Measurements from ENCODE around the gene LAMA1.
"Not testable (repeated sequence)": the region's sequence is repeated elsewhere in the genome, so short reads cannot be mapped to it uniquely, and the experiment has no call there.

Gene LAMA1, protein sequence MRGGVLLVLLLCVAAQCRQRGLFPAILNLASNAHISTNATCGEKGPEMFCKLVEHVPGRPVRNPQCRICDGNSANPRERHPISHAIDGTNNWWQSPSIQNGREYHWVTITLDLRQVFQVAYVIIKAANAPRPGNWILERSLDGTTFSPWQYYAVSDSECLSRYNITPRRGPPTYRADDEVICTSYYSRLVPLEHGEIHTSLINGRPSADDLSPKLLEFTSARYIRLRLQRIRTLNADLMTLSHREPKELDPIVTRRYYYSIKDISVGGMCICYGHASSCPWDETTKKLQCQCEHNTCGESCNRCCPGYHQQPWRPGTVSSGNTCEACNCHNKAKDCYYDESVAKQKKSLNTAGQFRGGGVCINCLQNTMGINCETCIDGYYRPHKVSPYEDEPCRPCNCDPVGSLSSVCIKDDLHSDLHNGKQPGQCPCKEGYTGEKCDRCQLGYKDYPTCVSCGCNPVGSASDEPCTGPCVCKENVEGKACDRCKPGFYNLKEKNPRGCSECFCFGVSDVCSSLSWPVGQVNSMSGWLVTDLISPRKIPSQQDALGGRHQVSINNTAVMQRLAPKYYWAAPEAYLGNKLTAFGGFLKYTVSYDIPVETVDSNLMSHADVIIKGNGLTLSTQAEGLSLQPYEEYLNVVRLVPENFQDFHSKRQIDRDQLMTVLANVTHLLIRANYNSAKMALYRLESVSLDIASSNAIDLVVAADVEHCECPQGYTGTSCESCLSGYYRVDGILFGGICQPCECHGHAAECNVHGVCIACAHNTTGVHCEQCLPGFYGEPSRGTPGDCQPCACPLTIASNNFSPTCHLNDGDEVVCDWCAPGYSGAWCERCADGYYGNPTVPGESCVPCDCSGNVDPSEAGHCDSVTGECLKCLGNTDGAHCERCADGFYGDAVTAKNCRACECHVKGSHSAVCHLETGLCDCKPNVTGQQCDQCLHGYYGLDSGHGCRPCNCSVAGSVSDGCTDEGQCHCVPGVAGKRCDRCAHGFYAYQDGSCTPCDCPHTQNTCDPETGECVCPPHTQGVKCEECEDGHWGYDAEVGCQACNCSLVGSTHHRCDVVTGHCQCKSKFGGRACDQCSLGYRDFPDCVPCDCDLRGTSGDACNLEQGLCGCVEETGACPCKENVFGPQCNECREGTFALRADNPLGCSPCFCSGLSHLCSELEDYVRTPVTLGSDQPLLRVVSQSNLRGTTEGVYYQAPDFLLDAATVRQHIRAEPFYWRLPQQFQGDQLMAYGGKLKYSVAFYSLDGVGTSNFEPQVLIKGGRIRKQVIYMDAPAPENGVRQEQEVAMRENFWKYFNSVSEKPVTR (N-terminal part only)

DNA sequence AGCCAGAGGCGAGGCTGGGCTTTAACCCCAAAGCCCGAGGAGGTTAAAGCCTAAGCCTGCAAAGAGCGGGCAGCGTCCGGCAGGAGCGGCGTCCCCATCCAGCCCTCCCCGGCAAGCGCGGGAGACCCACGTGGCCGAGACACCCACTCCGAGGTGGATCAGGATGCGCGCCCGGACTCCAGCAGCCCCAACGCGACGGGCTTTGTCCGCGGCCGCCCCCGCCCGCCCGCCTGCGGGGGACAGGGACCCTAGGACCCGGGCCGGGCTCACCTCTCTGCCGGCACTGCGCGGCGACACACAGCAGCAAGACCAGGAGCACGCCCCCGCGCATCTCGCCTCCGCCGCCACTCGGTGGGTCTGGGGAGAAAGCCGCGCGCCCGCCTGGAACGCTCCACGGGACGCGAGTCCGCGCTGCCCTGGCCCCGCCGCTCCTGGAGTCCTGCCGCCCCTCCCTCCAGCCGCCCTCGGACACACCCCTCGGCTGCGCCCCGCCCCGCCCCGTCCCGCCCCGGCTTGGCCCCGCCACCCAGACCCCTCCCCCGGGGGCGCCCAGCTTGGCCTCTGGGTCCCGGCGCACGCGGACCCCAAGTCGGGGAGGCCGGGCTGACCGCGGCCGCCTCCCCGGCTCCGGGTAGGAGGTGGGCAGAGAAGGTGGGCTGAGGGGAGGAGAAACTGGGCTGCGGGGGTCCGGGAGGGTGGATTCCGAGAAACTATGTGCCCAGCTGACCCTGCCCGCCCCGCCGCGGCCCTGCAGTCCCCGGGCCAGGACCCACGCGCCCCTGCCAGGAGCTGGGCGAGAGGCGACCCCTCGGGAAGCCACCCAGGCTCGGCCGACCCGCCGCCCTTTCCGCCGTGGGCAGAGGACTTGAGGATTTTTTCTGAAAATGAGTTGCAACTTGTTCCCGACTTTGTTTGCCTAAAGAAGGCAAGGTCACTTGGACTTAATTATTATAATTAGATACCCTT, at the start of gene LAMA1:
LAMA1 (minus strand) TSS at position 408 of the 966 bp plus-strand sequence; CDS start at position 331, 77 bp downstream.
- no peak for DNase-seq (ENCODE audit: low read depth in 2 of 2)

DNA sequence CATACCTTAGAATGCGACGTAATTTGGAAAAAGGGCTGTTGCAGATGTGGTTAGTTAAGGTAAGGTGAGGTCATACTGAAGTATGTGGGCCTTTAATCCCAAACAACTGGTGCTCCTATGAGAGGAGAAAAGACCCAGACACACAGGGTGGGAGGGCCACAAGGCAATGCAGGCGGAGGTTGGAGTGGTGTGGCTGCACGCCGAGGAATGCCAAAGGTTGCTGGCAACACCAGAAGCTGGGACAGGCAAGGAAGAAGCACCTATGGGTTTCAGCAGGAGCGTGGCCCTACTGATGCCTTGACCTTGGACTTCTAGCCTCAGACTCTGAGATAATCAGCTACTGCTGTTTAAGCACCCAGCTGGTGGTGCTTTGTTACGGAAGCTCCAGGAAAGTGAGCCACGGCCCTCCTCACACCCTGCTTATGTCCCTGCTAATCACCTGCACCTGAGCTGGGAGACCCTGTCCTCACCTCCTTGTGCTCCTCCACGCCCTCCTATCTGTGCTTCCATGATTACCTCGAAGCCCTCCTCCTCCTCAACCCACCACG, 48.3 kb upstream of the LAMA1 start:
- DNase-seq (ENCODE audit: low read depth in 2 of 2), result no peak

DNA sequence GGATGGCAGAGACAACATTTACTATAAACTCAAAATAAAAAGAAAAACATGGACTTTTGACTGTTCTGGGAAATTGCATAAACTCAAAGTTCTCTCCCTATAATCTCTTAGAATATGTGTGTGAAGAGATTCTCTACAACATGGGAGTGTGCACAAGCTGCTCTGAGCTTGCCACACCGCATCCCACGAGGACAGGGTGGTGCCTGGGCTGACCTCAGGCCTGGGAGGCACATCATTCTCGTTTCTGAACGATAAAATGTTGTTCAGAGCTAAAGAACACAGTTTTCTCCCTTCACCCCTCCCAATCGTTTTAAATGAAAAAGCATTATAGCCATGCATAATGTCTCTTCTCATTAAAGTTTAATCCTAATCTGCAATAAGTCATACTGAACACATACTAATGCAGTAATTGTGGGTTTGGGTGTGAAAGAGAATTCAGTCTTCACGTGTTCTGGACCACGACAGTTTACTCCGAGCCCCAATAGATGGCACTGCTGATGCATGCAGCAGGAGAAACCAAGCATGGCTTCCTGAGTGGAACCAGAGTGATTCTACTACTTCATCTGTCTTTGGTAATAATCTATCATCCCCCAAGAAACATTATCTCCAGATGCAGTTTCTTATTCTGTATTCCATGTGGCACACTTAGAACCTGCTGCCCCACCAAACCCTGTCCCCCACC, 46.9 kb upstream of the LAMA1 start:
- no peak for DNase-seq (ENCODE audit: low read depth in 2 of 2)

DNA sequence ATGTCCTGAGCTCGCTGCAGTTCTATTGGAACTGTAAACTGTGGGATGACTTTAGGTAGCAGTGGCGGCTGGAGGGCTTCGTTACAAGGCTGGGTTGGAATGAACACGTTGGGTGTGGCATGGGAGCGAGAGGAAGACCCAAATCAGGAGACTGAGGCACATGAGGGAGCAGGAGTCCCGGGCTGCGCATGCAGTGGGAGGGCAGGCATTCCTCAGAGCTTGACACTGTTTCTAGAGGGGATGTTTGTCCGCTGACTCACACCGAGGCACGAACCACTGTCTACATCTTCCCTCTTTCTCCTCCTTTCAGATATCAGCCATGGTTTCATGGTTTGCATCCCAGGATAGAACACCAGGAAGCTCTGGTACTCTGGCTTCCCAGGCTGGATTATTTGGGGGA, 40.6 kb upstream of the LAMA1 start:
- no peak for DNase-seq (ENCODE audit: low read depth in 2 of 2)

DNA sequence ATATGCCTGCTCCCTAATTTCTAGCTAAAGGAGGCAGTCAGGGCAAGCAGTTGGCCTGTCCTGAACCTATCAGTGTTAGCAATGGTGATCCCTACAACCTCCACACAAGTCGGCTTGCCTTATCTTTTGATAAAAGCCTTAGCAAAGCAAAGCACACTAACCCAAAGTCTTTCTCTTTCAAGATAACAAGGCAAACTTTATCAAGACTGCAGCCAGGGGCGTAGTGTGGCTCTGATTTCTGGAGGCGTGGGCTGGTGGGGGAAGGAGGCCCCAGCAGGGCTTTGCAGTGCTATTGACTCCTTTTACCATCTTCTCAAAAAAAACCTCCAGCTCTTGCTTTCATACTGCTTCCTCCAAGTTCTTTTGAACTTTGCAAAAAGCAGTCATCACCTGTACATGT, 40.2 kb upstream of the LAMA1 start:
- DNase-seq (ENCODE audit: low read depth in 2 of 2), result no peak

DNA sequence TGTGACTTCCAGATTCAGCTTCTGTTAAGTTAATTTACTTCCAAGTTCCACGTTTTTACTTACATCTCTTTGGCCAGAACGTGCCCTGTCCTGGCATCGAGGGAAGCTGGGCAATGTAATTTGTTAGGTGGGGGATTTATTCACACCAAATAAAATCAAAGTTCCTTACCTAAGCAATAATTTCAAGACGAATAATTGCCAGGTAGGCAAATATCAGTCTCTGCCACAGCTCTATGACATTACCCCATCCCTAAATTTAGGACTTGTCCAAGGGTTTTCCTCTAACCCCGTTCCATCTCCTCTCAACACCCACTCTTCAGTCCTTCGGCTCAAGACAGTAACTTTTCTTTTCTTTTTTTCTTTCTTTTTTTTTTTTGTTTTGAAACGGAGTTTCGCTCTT, 38.3 kb upstream of the LAMA1 start:
- no peak for DNase-seq (ENCODE audit: low read depth in 2 of 2)

DNA sequence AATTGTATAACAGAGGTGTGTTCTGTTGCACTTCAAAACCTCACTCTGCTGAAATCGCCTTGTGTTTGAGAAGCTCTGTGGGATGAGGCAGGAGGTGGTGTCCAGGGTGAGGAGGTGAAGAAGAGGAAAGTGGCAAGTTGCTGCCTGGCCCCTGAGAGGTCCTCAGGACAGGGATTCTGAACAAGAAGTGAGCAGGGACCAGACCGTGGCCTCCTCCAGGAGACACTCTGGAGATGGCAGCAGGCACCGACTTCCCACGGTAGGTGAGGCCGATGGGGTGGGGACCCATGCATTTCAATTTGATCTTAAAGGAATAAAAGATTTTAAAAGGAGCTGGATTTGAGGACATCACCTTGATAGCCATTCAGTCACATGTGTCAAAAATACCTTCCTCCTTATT, 37.5 kb upstream of the LAMA1 start:
- no peak for DNase-seq (ENCODE audit: low read depth in 2 of 2)

DNA sequence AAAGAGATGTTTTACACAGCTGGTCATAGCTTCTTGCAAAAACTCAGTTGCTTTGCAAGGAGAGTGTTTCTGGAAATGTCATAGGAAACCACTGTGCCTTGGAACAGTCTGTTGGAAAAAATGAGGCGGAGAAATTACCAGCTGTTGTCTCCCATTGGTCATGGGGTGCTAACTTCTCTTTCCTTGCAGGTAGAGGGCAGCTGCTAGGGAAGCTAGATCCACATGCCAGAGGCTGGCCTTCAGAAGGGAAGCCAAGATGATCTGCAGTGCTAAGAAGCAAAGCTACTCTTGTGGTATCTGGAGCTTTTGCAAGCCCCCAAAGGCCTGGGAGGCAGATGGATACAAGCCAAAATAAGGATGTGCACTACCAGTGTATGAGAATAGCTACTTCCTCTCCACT, 34.8 kb upstream of the LAMA1 start:
- DNase-seq (ENCODE audit: low read depth in 2 of 2), result no peak

DNA sequence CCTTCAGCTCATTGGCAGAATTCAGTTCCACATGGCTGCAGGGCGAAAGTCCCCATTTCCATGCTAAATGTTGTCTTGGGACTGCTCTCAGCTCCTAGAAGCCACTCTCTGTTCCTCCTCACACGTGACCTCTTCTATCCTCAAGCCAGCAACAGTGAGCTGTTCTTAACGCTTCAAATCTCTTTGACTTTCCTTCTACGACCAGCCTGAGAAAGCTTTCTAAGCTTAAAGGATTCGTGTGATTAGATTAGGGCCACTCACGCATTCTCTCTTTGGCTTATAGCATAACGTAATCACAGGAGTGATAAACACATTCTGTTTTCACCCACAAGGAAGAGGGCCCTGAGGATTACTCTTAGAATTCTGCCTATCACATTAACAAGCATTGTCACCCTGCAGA, 29.8 kb upstream of the LAMA1 start:
- DNase-seq (ENCODE audit: low read depth in 2 of 2), result no peak

DNA sequence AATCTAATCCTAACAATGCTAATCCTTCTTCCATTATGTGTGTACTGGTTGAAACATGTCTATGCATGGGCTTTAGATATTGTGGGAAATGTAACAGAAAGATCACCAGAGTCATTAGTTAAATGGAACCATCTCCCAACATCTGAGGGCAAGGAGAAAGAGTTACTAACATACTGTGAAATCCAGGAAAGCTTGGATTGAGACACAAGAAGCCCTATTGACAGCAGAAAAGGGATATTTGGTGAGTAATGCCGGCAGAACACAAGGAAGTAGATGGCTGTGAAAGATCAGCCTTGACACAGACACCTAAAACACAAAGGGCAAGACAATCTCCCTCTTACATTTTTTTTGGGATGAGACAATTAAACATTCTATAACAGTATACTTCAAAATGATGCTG, 28.5 kb upstream of the LAMA1 start:
- DNase-seq (ENCODE audit: low read depth in 2 of 2), result no peak

DNA sequence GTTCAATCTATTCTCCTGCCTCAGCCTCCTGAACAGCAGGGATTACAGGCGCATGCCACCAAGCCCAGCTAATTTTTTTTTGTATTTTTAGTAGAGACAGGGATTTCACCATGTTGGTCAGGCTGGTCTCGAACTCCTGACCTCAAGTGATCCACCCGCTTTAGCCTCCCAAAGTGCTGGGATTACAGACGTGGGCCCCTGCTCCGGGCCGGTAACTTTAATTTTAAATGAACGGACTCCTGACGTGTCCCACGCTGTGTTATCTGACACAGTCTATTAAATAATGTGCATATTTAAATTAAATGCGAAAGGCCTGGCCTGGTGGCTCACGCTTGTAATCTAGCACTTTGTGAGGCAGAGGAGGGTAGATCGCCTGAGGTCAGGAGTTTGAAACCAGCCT, 27.3 kb upstream of the LAMA1 start:
- DNase-seq (ENCODE audit: low read depth in 2 of 2), result not testable (repeated sequence)

DNA sequence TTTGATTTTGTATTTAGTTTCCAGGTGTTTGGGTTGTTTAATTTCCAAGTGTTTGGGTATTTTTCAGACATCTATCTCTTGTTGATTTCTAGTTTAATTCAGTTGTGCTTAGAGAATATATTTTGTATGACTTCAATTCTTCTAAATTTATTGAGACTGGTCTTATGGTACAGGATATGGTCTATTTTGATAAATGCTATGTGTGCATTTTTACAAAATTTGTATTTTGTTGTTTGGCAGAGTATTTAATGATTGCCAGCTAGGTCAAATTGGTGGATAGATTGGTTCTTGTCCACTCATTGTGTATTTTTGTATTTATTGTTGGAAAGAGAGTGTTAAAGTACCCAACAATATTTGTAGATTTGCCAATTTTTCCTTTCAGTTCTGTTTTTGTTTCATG, 23.7 kb upstream of the LAMA1 start:
- DNase-seq (ENCODE audit: low read depth in 2 of 2), result no peak

DNA sequence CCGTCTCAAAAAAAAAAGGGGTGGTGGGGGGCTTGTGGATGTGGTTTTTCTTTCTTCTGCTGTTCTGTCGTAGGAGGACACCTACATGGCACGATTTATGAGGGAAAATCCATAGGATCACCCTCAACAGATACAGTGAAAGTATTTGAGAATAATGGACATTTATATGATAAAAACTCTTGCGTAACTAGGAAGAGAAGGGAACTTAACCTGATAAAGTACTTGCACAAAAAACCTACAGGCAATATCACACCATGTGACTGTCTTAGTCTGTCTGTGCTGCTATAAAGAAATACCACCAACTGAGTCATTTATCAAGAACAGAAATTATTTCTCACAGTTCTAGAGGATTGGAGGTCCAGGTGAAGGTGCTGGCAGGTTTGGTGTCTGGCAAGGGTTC, 21.8 kb upstream of the LAMA1 start:
- no peak for DNase-seq (ENCODE audit: low read depth in 2 of 2)

DNA sequence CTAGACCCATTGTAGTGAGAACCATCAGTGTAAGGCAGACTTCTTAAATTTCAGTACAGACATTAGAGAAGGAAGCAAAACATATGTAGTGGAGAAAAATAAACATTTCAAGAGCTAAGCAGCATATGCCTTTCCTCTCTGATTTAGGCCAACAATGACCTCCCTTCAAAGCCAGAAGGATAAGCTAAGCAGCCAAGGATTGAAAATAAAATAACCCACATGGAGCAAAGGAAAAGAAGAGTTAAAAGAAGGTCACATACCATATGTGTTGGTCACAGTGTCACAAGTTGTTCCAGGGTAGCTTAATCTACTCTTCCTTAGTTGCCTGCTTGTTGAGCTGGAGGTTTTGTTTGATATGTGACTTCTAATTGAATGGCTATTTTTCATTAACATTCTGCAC, 15.6 kb upstream of the LAMA1 start:
- no peak for DNase-seq (ENCODE audit: low read depth in 2 of 2)

DNA sequence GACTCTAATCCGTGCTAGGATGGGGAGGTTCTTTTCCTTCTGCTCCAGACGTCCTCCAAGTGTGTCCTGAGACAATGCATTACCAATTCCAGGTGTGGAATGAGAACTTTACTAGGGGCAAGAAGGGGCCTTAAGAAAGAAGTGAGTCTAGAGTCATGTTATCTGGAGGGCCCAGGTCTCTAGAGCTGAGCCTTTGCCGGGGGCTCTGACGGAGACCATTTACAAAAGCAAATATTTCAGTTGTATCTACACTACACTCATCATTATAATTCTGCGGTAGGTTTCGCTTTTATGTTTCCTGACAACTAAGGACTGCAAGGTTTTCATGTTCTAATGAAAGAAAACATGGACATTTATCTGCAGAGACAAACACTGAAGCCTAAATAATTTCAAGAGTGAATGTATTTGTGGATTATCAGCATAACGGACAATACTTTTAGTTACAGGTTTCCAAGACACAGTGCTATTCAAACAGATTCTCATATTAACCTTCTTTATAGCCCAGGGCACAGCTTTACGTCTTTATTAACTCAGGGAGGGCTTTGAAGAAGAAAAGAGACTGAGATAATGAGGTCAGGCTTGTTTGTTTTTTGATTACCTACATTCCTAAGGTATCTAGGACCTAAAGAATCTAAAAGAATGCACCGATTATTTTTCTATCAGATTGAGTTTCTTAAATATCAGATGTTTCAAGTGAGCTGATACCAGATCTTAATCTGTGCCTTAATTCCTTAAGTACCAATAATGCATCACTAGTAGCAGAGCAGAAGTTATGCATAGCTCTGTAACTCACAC, 15.0 kb upstream of the LAMA1 start:
- no peak for DNase-seq (ENCODE audit: low read depth in 2 of 2)

DNA sequence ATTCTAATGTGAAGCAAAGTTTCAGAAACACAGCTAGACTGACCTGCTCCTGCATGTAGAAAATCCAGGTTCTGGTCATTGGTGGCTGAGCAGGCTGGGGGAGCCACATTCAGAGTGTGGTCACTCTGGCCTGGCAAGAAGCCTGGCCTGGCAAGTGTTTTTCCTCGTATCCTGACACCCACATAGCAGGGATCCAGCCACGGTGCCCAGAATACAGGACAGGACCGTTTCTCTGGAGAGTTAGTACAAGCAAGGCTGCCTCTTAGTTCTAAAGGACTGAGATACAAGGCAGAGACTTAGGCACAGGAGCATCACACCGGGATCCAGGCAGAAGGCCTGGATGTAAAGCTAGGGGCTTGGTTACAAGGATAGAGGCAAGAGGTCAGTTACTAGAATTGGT, 4.8 kb upstream of the LAMA1 start:
- no peak for DNase-seq (ENCODE audit: low read depth in 2 of 2)

DNA sequence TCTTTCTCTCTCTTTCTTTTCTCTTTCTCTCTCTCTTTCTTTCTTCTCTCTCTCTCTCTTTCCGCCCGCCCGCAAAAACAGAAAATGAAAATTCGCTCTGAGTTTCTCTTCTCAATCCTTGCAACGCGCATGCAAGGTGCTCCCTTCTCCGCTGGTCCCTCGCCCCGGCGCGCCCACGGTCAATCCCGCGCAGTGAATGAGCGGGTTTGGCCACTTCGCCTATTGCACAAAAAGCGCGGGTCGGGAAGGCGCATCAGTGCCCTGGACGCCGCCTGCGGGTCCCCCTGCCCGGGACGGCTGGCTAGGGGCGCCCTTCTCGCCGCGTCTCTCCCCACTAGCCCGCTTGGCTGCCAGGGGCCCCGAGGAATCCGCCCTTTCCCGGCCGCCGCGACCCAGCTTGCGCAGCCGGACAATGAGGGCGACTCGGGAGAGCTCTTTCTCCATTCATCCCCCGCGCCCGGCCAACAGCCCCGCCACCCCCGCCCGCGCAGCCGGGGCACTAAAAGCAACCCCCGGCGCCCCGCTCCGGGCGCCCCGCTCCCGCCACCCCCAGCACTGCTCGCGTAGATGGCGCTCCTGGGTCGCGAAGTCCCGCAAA, 706 bp downstream of the LAMA1 start:
- DNase-seq (ENCODE audit: low read depth in 2 of 2), result no peak

DNA sequence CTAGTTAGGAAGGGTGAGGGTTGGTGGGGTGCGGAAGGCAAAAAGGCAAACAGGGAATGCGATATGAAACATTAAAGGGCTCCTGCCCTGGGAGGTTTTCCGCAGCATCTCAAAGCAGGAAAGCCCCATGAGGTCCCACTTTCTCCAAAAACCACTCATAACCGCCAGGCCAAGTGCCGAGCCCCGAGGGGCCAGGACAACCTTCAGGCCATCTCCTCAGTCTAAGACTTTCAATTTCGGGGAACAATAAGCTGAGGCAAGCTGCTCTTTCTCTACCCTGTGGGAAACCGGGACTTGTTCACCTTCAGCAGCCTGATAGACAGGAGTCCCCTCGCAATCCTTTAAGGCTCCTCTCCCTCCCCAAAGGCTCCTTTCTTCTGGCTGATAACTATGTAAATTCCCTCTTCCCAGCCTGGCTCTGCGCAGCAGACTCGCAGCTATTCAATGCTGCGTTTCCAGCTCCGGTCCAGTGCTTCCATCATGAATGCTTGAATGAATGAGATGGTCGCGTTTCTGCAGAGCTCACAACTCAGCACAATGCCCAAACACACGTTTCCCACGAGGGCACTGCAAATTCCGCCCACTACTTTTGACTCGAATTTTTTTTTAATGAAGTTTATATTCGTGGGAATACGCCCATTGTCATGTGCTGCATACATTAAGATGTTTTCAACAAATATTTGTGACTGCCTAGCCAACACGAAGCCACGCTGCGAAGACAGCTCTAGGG, 1.4 kb downstream of the LAMA1 start:
- no peak for DNase-seq (ENCODE audit: low read depth in 2 of 2)
